Right lobe of liver (tissue), 6 donors: ENCODE measurements around the gene PLA2G7. TPM values are rescaled to one million over a fixed set of nuclear protein-coding genes. Genes with fewer than 3 reads are reported as not detected.

Experiments
- ATAC-seq, 4 donors: fragments of 200-7000 bp; cut with Tn5 transposase; one replicate each; pipeline ENCODE4 v1.9.1; 2020; ENCODE audit warnings: mild to moderate bottlenecking in 4 of 4, moderate library complexity in 4 of 4
- DNase-seq, 3 donors: peaks; one replicate each; pipeline ENCODE4 v3.0.0-alpha.2; 2020
- H3K27ac ChIP-seq, 3 donors: fragments of 200-600 bp; one replicate each; pipeline ENCODE4 v1.8.0; 2022
- H3K27me3 ChIP-seq, 2 donors: fragments of 200-600 bp; one replicate each; pipeline ENCODE4 v1.8.0; 2022
- H3K36me3 ChIP-seq, 4 donors: fragments of 200-600 bp; sonication (generic) in 1 of 4; one replicate each; pipeline versions ENCODE4 v1.5.1 to v1.8.0; 2017 to 2022; ENCODE audit warnings: control low read depth in 1 of 4
- H3K4me1 ChIP-seq, 4 donors: fragments of 200-600 bp; sonication (generic) in 1 of 4; one replicate each; pipeline versions ENCODE4 v1.5.1 to v1.8.0; 2017 to 2022; ENCODE audit warnings: control low read depth in 1 of 4
- H3K4me3 ChIP-seq, 3 donors: fragments of 200-600 bp; one replicate each; pipeline ENCODE4 v1.8.0; 2022
- H3K9me3 ChIP-seq, 4 donors: fragments of 200-600 bp; sonication (generic) in 1 of 4; one replicate each; pipeline versions ENCODE4 v1.5.1 to v1.8.0; 2017 to 2022; ENCODE audit warnings: control low read depth in 1 of 4
- POLR2A ChIP-seq: fragments of 450-650 bp; IDR thresholded peaks from one replicate; pipeline ENCODE4 v1.6.1; 2017; ENCODE audit warnings: antibody characterized with exemption, mild to moderate bottlenecking
- WGBS: methylation state at CpG from one replicate; pipeline ENCODE4 v1.1.6; 2018; ENCODE audit warnings: low coverage, low lambda C conversion rate; ENCODE audit not compliant: insufficient coverage; ENCODE audit errors: missing lambda C conversion rate; 5-methylcytosine and 5-hydroxymethylcytosine counted together
- intact Hi-C, 2 donors: fragments of 100-400 bp; cut with DNase I; formaldehyde crosslinking; loops; one replicate each; pipeline versions ENCODE4 v1.11.2 to v1.14.1; 2022
- total RNA-seq, 6 experiments: library from RNA; depleted of rRNA in 2 of 6; stranded (reverse); fragments of >200 nt in 2 of 6; fragmentation: NEBNext Ultra II Directional in 3 of 6; extraction: Animal tissue kit (Norgen Biotek cat#: 25700) in 3 of 6; gene quantifications; one replicate each; pipeline versions ENCODE4 v1.1.0 to v1.2.4, GENCODE V29; 2016 to 2023
- TF ChIP-seq, protein P1 (sequence below), 4 donors: fragments of 200-600 bp in 3 of 4; fragments of 450-650 bp in 1 of 4; IDR thresholded peaks; one replicate each; pipeline versions ENCODE4 v1.5.1 to v1.8.0; 2016 to 2022; ENCODE audit warnings: antibody characterized with exemption in 4 of 4, mild to moderate bottlenecking in 2 of 4
- donor health status: DM: no; HTN: yes; CAD: no.
- donor health status: DM: no; HTN: no; CAD: no.
- donor health status: DM: no; HTN: no; CAD: no.
- donor health status: DM: no; HTN: yes; CAD: no.
- donor health status: DM: no; HTN: yes; CAD: no.

The PLA2G7 gene
- total RNA-seq, 6 experiments from 2014 or later: 0.92 to 7.4 (median 1.6) TPM

DNA sequence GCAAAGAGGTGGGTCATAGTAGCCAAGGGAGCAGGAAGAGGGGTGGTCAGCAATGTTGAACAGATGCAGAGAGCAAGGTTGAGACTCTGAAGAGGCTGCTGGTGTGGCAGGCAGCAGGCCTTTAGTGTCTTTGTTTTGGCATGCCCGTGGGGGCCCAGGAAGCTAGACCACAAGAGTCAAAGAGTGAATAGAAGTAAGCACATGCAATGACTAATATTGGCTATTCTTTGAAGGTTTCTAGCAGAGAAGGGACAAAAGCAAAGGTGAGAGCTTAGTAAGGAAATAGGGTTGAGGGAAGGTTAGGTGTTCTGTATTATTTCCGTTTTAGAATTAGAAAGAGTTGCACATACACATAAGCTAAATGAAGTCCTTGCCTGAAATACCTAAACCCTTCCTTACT is 28.7 kb downstream of the PLA2G7 start:
- no peak overlapping the region for H3K4me3 ChIP-seq
- WGBS: 79% methylated on average over 2 of the region's 2 CpGs
- no peaks in the 10 kb centered on the region for H3K4me1 ChIP-seq
- TF ChIP-seq, protein P1, sequence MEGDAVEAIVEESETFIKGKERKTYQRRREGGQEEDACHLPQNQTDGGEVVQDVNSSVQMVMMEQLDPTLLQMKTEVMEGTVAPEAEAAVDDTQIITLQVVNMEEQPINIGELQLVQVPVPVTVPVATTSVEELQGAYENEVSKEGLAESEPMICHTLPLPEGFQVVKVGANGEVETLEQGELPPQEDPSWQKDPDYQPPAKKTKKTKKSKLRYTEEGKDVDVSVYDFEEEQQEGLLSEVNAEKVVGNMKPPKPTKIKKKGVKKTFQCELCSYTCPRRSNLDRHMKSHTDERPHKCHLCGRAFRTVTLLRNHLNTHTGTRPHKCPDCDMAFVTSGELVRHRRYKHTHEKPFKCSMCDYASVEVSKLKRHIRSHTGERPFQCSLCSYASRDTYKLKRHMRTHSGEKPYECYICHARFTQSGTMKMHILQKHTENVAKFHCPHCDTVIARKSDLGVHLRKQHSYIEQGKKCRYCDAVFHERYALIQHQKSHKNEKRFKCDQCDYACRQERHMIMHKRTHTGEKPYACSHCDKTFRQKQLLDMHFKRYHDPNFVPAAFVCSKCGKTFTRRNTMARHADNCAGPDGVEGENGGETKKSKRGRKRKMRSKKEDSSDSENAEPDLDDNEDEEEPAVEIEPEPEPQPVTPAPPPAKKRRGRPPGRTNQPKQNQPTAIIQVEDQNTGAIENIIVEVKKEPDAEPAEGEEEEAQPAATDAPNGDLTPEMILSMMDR (IDR thresholded peaks at IDR 0.05): no peak
- TF ChIP-seq POLR2A: no peak
- intact Hi-C loops: no loop called here
- no peaks in the 10 kb centered on the region for H3K9me3 ChIP-seq
- ATAC-seq: no peak
- H3K36me3 ChIP-seq: no peaks in the 10 kb centered on the region
- no peaks in the 10 kb centered on the region for H3K27me3 ChIP-seq
- DNase-seq: no peak
- no peak overlapping the region for H3K27ac ChIP-seq

- DNase-seq (no peak), ATAC-seq (peak; percentile 42 to 85 (median 70))
- Histone ChIP-seq H3K36me3 (no peaks in the 10 kb centered on the region), H3K27ac (no peak overlapping the region), H3K27me3 (no peaks in the 10 kb centered on the region), H3K4me1 (no peaks in the 10 kb centered on the region), H3K4me3 (no peak overlapping the region), H3K9me3 (no peaks in the 10 kb centered on the region)
- 0% methylated on average over 3 of the region's 3 CpGs for WGBS
- intact Hi-C loops: no loop called here
- no peak for TF ChIP-seq POLR2A
- TF ChIP-seq, protein P1 (IDR thresholded peaks at IDR 0.05): peak; percentile 12 to 33 (median 28)
Measured at GRCh38 chr6:46704562-46704961, 30.6 kb downstream of the PLA2G7 start.

DNA sequence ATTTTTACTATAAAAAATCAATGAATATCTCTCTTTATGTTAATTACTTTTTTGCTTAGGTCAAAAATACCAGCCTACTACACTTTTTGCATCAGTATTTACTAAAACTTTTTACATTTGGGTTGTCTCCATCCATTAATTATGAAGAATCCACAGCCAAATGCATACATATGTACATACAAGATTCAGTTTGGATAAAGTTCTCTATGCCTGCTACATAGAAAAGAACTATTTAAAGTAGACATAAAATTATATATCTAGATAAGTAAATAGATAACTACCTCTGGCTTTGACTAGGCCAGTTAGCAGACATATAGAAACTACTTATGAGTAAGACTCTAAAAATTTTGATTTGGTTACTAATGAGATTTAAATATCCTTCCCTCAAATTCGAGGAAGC is 35.2 kb downstream of the PLA2G7 start:
- Histone ChIP-seq H3K4me1 (no peaks in the 10 kb centered on the region), H3K9me3 (no peaks in the 10 kb centered on the region), H3K27ac (no peak overlapping the region), H3K4me3 (no peak overlapping the region), H3K36me3 (no peaks in the 10 kb centered on the region), H3K27me3 (no peaks in the 10 kb centered on the region)
- 68% methylated on average over 1 of the region's 1 CpG for WGBS
- TF ChIP-seq, protein P1 (IDR thresholded peaks at IDR 0.05): no peak
- TF ChIP-seq POLR2A: no peak
- ATAC-seq (no peak), DNase-seq (no peak)
- intact Hi-C loops: no loop called here

DNA sequence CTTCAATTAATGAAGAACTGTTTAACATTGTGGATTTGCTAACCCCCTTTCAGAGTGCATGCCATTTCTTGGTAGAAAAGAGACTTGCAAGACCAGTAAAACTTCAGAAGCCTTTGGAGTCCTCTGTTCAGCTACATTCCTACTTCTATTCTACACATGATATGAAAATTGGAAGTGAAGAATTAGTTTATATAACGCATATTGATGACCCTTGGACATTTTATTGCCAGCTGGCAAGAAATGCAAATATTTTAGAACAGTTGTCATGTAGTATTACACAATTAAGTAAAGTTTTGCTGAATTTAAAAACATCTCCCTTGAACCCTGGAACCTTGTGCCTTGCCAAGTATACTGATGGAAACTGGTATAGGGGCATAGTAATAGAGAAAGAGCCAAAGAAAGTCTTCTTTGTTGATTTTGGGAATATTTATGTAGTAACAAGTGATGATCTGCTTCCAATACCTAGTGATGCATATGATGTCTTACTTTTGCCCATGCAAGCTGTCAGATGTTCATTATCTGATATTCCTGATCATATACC is 44.2 kb downstream of the PLA2G7 start:
- WGBS: 12% methylated on average over 1 of the region's 1 CpG
- Histone ChIP-seq H3K9me3 (no peaks in the 10 kb centered on the region), H3K4me3 (no peak overlapping the region), H3K36me3 (no peaks in the 10 kb centered on the region), H3K27me3 (no peaks in the 10 kb centered on the region), H3K27ac (no peak overlapping the region), H3K4me1 (peaks cover 0 to 14% (median 2%) of the 10 kb centered on the region in 4 donors)
- DNase-seq (no peak), ATAC-seq (peak in 3 of 4 donors; percentile 47 to 83 (median 63))
- TF ChIP-seq, protein P1 (IDR thresholded peaks at IDR 0.05): no peak
- TF ChIP-seq POLR2A: no peak
- intact Hi-C loops: no loop called here
